ENCODE data around the gene AFG1L. TPM values are rescaled to one million over a fixed set of nuclear protein-coding genes. Genes with fewer than 3 reads are reported as not detected.
A peak's percentile ranks its signal among the peaks of the same experiment; 100 is the strongest.
"Not testable (repeated sequence)": the region's sequence is repeated elsewhere in the genome, so short reads cannot be mapped to it uniquely, and the experiment has no call there.

AFG1L gene
- total RNA-seq, 1 donor from 2014 or later, result 3.2 TPM

- DNase-seq (ENCODE audit: low read depth in 2 of 2), result no peak
Measured at GRCh38 chr6:108408861-108409260, 114.0 kb downstream of the AFG1L start.

GRCh38 chr6:108416047-108416833, 121.4 kb downstream of the AFG1L start:
- not testable (repeated sequence) for DNase-seq (ENCODE audit: low read depth in 2 of 2)

GRCh38 chr6:108417027-108417426, 122.2 kb downstream of the AFG1L start:
- no peak for DNase-seq (ENCODE audit: low read depth in 2 of 2)

- no peak for DNase-seq (ENCODE audit: low read depth in 2 of 2)
Measured at GRCh38 chr6:108419474-108419873, 124.6 kb downstream of the AFG1L start.

- no peak for DNase-seq (ENCODE audit: low read depth in 2 of 2)
Measured at GRCh38 chr6:108419934-108420609, 125.2 kb downstream of the AFG1L start.

GRCh38 chr6:108421366-108421765, 126.5 kb downstream of the AFG1L start:
- DNase-seq (ENCODE audit: low read depth in 2 of 2), result no peak

GRCh38 chr6:108423982-108424705, 129.3 kb downstream of the AFG1L start:
- no peak for DNase-seq (ENCODE audit: low read depth in 2 of 2)

- DNase-seq (ENCODE audit: low read depth in 2 of 2), result no peak
Measured at GRCh38 chr6:108425428-108425827, 130.6 kb downstream of the AFG1L start.

- DNase-seq (ENCODE audit: low read depth in 2 of 2), result no peak
Measured at GRCh38 chr6:108432143-108432542, 137.3 kb downstream of the AFG1L start.

- DNase-seq (ENCODE audit: low read depth in 2 of 2), result peak; percentile 68 to 86
Measured at GRCh38 chr6:108432792-108433191, 137.9 kb downstream of the AFG1L start.

GRCh38 chr6:108434222-108434621, 139.4 kb downstream of the AFG1L start:
- DNase-seq (ENCODE audit: low read depth in 2 of 2), result no peak

GRCh38 chr6:108435391-108435790, 140.5 kb downstream of the AFG1L start:
- no peak for DNase-seq (ENCODE audit: low read depth in 2 of 2)

GRCh38 chr6:108436771-108437170, 141.9 kb downstream of the AFG1L start:
- DNase-seq (ENCODE audit: low read depth in 2 of 2), result no peak

GRCh38 chr6:108437821-108438220, 143.0 kb downstream of the AFG1L start:
- no peak for DNase-seq (ENCODE audit: low read depth in 2 of 2)

GRCh38 chr6:108438918-108439317, 144.1 kb downstream of the AFG1L start:
- no peak for DNase-seq (ENCODE audit: low read depth in 2 of 2)

- DNase-seq (ENCODE audit: low read depth in 2 of 2), result no peak
Measured at GRCh38 chr6:108441141-108441540, 146.3 kb downstream of the AFG1L start.

- DNase-seq (ENCODE audit: low read depth in 2 of 2), result no peak
Measured at GRCh38 chr6:108442770-108443520, 148.1 kb downstream of the AFG1L start.

GRCh38 chr6:108446629-108447150, 151.8 kb downstream of the AFG1L start:
- peak; percentile 21 to 34 for DNase-seq (ENCODE audit: low read depth in 2 of 2)

- peak; percentile 45 to 46 for DNase-seq (ENCODE audit: low read depth in 2 of 2)
Measured at GRCh38 chr6:108448481-108448880, 153.6 kb downstream of the AFG1L start.

GRCh38 chr6:108449717-108450116, 154.9 kb downstream of the AFG1L start:
- not testable (repeated sequence) for DNase-seq (ENCODE audit: low read depth in 2 of 2)

GRCh38 chr6:108451816-108452215, 157.0 kb downstream of the AFG1L start:
- no peak for DNase-seq (ENCODE audit: low read depth in 2 of 2)
